ENCODE data around the gene OCIAD2.
"Not testable (repeated sequence)": the region's sequence is repeated elsewhere in the genome, so short reads cannot be mapped to it uniquely, and the experiment has no call there.

Gene OCIAD2

GRCh38 chr4:48899432-48899749 is 7.2 kb downstream of the OCIAD2 start:
- no peak overlapping the region for H3K4me3 ChIP-seq (ENCODE audit: low read length)
- no peak for TF ChIP-seq ZNF274 (IDR thresholded peaks at IDR 0.05; ENCODE audit: low read depth, low read length)

- H3K4me3 ChIP-seq (ENCODE audit: low read length) = no peak overlapping the region
- no peak for TF ChIP-seq ZNF274 (IDR thresholded peaks at IDR 0.05; ENCODE audit: low read depth, low read length)
These were observed 7.7 kb downstream of the OCIAD2 start for GRCh38 chr4:48898733-48899431.

DNA sequence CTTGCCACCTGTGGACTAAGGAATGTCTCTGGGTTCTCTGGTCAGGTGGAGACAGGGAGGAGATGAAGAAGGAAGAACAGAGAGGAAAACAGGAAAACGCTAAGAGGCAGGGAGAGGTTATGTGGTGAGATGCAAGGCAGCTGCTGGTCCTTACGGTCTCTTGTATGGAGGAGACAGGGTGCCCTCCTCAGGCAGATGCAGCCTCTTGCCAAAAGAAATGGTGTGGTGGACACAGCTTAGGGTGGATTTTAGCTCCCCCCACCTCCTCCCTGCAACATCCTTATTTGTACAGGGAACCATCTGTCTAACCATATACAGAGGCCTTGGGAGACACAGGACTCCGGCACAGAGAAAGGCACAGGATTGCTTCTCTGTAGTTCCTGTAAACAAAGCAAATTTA is 9.7 kb downstream of the OCIAD2 start:
- H3K4me3 ChIP-seq (ENCODE audit: low read length) = no peak overlapping the region

DNA sequence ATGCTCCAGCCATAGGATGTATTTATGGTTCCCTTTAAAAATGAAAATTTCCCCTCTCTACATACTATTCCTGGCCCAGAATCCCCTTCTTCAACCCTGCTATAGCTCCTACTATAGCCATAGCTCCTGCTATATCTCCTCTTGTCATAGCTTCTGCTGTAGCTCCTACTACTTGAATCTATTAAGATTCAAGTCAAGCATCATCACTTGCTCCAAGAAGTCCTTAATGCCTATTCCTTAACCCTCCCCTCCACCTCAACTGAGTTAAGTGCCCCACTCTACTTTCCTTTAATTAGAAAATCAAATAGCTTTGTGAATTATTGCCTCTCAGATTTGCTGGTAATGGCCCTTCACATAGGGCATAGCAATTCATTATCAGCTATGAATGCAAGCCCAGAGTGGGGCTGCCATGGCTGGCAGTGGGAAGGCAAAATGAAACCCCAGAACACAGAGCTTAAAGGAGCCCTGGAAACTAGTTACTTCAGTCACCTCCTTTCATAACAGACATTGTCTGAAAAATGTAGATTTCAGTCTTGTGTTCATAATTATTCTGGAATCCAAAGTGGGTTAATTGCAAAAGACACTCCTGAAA is 15.4 kb downstream of the OCIAD2 start:
- no peak overlapping the region for H3K4me3 ChIP-seq (ENCODE audit: low read length)
- no peak for TF ChIP-seq ZNF274 (IDR thresholded peaks at IDR 0.05; ENCODE audit: low read depth, low read length)

More for the DNA sequence above, 9.7 kb downstream of the OCIAD2 start:
- no peak for TF ChIP-seq ZNF274 (IDR thresholded peaks at IDR 0.05; ENCODE audit: low read depth, low read length)

- H3K4me3 ChIP-seq (ENCODE audit: low read length) = not testable (repeated sequence)
These were observed 16.8 kb downstream of the OCIAD2 start for GRCh38 chr4:48889750-48890149.

DNA sequence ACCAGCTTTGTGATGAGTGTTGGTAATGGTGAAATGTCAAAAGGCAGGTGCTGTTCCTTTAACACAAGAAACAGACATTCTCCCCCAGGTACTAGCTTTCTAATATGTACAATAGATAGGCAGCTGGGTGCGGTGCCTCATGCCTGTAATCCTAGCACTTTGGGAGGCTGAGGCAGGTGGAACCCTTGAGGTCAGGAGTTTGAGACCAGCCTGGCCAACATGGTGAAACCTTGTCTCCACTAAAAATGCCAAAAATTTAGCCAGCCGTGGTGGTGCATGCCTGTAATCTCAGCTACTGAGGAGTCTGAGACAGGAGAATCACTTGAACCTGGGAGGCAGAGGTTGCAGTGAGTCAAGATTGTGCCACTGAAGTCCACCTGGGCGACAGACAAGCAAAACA is 24.9 kb downstream of the OCIAD2 start:
- not testable (repeated sequence) for H3K4me3 ChIP-seq (ENCODE audit: low read length)

GRCh38 chr4:48879561-48880442 is 26.8 kb downstream of the OCIAD2 start:
- H3K4me3 ChIP-seq (ENCODE audit: low read length) = no peak overlapping the region
- TF ChIP-seq ZNF274 (IDR thresholded peaks at IDR 0.05; ENCODE audit: low read depth, low read length) = no peak

DNA sequence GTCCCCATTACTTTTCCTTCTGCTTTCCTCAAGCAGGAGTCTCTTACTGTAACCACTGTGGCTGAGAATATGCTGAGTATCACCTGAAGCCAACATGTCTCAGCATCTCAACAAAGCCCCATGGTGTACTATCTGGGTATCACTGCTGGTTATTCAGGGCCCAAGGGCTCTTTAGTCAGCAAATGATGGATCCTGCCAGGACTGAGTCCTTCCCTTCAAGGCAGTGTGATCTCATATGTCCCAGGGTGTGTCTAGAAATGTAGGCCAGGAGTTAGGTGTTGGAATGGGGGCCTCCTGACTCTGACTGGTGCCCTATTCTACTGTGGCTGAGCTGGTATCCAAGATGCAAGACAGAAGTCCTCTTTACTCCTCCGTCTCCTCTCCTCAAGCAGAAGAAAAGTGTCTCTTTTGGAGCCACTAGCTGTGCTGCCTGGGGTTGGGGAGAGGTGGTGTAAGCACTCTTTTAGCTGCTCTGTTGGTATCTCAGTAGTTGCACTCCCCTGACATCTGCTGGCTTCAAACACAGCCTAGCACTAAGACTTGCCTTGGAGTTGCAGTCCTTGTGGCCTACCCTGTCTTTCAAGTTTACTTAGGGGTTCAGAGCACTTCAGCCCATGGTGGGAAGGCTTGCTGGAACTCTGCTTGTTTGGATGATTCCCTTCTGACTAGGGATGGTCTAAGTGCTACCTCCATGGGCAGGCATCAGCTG is 28.6 kb downstream of the OCIAD2 start:
- no peak overlapping the region for H3K4me3 ChIP-seq (ENCODE audit: low read length)
- TF ChIP-seq ZNF274 (IDR thresholded peaks at IDR 0.05; ENCODE audit: low read depth, low read length) = no peak

GRCh38 chr4:48864696-48865095 is 41.9 kb downstream of the OCIAD2 start:
- not testable (repeated sequence) for H3K4me3 ChIP-seq (ENCODE audit: low read length)

DNA sequence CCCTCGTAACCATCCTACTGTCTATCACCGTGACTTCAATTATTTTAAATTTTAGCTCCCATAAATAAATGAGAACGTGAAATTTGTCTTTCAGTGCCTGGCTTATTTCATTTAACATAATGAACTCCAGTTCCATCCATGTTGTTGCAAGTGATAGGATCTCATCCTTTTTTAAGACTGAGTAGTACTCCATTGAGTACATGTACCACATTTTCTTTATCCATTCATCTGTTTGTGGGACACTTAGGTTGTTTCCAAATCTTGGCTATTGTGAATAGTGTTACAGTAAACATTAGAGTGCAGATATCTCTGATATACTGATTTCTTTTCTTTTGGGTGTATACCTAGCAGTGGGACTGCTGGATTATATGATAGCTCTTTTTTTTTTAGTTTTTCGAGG is 42.8 kb downstream of the OCIAD2 start:
- TF ChIP-seq ZNF274 (IDR thresholded peaks at IDR 0.05; ENCODE audit: low read depth, low read length) = no peak
- no peak overlapping the region for H3K4me3 ChIP-seq (ENCODE audit: low read length)

DNA sequence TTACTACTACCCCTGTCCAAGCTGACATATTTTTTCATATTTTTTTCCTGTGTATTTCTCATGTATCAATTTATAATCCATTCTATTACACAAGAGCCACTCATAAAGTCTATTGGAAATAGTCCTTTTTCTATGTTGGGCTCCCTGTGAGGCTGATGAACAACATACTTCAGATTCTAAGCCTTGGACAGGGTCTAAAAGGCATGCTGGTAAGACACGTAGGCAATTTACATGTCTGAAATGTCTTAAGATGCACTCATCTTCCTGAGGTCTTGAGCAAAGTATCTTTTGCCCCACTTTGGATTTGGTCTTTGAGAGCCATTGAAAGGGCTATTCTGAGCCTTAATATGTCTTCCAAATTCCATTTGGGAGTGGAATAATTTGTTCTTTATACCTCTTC is 43.9 kb downstream of the OCIAD2 start:
- no peak for TF ChIP-seq ZNF274 (IDR thresholded peaks at IDR 0.05; ENCODE audit: low read depth, low read length)

GRCh38 chr4:48862038-48862437 is 44.5 kb downstream of the OCIAD2 start:
- no peak for TF ChIP-seq ZNF274 (IDR thresholded peaks at IDR 0.05; ENCODE audit: low read depth, low read length)
- H3K4me3 ChIP-seq (ENCODE audit: low read length) = no peak overlapping the region

More for the DNA sequence above, 43.9 kb downstream of the OCIAD2 start:
- H3K4me3 ChIP-seq (ENCODE audit: low read length) = no peak overlapping the region

DNA sequence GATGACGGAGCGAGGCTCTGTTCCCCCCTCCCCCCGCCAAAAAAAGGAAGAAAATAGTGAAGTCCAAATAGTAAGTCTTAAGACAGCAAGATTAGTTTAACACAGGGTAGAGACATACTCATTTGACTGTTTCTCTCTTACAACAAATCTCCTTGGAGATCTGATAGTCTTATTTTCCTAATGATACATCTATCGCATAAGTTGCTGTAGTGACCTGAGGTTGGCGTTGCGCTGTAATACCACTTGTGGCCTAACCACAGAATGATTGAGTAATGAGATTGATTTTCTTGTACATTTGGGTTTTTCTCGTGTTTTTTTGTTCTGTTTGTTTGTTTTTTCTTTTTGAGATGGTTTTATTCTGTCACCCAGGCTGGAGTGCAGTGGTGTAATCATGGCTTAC is 48.4 kb downstream of the OCIAD2 start:
- H3K4me3 ChIP-seq (ENCODE audit: low read length) = no peak overlapping the region
- TF ChIP-seq ZNF274 (IDR thresholded peaks at IDR 0.05; ENCODE audit: low read depth, low read length) = no peak

DNA sequence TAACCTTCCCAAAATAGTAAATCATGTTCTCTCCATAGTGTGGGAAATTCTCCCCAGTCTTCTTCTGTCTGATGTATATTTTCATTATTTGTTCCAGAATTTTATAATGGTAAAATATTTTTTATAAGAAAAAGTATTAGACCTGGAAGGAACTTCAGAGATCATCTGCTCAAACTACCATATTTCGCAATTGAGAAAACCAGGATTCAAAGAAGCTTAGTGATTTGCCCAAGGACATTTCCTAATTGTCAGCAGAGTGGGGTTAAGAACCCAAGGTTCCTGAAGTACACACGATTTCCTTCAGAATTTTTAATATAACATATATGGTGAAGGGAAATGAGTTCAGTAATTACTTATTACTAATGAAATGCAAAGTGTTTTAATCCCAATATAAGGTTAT is 51.6 kb downstream of the OCIAD2 start:
- H3K4me3 ChIP-seq (ENCODE audit: low read length) = no peak overlapping the region
- no peak for TF ChIP-seq ZNF274 (IDR thresholded peaks at IDR 0.05; ENCODE audit: low read depth, low read length)

DNA sequence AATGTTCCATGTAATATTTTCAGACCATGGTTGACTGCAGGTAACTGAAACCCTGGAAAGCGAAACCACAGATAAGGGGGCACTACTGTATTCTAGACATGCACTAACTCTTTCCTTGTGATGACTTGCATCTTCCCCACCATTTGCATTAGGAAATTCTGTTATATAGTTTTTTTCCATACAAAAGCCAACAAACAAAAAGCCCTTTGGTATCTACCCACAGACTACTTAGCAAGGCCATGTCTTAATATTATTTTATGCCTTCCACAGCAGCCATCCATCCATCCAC is 52.2 kb downstream of the OCIAD2 start:
- H3K4me3 ChIP-seq (ENCODE audit: low read length) = no peak overlapping the region
- TF ChIP-seq ZNF274 (IDR thresholded peaks at IDR 0.05; ENCODE audit: low read depth, low read length) = no peak

All from GM08714 (cell line).